ENCODE measurements around the gene PDE4B.

GRCh38 chr1:65792669-65793358 is at the start of gene PDE4B:
- TF ChIP-seq CTCF (conservative IDR thresholded peaks at IDR 0.05; ENCODE audit: low read length) (no peak), EZH2phosphoT487 (IDR thresholded peaks at IDR 0.05; ENCODE audit: borderline replicate concordance) (no peak)

Measured in Loucy (cell line).